ENCODE measurements around the gene GRAMD4.

DNA sequence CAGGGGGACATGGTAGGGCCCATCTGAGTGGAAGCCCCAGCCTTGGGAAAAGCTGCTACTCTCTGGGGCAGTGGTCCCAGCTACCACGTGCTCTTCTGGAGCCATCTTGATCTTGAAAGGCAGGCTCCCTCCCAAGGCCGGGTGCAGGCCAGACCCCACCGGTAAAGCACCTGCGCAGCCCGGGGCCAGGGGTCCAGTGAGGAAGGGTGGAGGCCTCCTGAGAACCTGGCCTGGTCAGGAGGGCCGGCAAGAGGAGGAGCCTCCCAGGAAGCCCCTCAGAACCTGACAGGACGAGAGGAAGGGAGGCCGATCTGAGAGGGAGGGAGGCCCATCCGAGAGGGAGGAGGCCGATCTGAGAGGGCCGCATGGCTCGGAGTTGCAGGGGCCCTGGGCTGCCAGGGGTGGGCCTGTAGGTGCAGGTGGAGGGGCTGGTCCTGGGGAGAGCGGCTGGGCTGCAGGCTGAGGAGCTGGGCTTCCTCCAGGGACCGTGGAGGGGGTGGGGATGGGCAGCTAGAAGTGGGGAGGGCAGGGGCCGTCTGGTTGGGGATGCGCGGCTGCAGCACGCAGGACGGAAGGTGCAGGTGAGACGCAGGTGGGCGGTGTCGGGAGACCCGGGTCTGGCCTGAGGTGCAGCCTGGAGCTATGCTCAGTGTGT is 529 bp downstream of the GRAMD4 start:
- TF ChIP-seq EZH2 (IDR thresholded peaks at IDR 0.05; ENCODE audit: insufficient read depth, poor library complexity, severe bottlenecking) (no peak), EZH2phosphoT487 (IDR thresholded peaks at IDR 0.05; ENCODE audit: insufficient read depth, low read depth) (no peak)
